ENCODE results near the gene PCLO. TPM values are rescaled to one million over a fixed set of nuclear protein-coding genes. Genes with fewer than 3 reads are reported as not detected.
"Not testable (repeated sequence)": the region's sequence is repeated elsewhere in the genome, so short reads cannot be mapped to it uniquely, and the experiment has no call there.

The PCLO gene
- total and polyA plus RNA-seq, 4 donors: 0.04 to 1.1 (median 0.48) TPM

DNA sequence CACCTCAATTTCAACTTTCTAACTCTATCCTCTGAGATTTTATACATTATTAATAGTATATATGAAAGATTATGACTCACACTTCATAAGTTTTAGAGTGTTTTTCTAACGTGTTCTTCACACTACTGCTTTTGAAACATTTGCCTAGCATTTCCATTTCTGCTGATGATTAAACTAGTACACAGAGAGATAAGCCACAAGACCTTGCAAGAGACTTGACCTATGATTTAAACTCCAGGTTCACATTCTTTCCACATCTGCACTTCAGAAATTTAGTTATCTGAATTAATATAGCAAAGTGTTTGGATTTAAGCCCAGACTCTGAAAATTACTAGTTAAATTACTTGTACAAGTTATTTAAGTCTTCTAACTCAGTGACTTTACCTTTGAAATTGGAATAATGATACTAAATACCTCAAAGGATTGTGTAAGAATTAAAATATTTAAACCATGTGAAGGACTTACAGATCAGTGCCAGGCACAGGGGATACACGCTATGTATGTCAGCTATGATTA, 66.6 kb downstream of the PCLO start:
- Histone ChIP-seq H3K4me3 (ENCODE audit: low read depth in 1 of 3, low read length in 3 of 3) (no peak overlapping the region), H3K4me1 (ENCODE audit: control insufficient read depth in 4 of 4, insufficient read depth in 4 of 4, low read length in 3 of 4) (no peaks in the 10 kb centered on the region), H3K36me3 (ENCODE audit: control insufficient read depth in 4 of 4, insufficient read depth in 3 of 4, low read depth in 1 of 4, low read length in 3 of 4) (no peaks in the 10 kb centered on the region), H3K9ac (ENCODE audit: low read depth in 1 of 2, low read length in 2 of 2) (no peak overlapping the region), H3K9me3 (ENCODE audit: control insufficient read depth in 4 of 4, low read length in 3 of 4) (no peaks in the 10 kb centered on the region), H3K27ac (ENCODE audit: low read depth in 1 of 2, low read length in 2 of 2) (no peak overlapping the region), H3K27me3 (ENCODE audit: control insufficient read depth in 4 of 4, insufficient read depth in 4 of 4, low read length in 3 of 4) (no peaks in the 10 kb centered on the region)
- TF ChIP-seq RAD21 (IDR thresholded peaks at IDR 0.05): no peak
- TF ChIP-seq, protein P1, sequence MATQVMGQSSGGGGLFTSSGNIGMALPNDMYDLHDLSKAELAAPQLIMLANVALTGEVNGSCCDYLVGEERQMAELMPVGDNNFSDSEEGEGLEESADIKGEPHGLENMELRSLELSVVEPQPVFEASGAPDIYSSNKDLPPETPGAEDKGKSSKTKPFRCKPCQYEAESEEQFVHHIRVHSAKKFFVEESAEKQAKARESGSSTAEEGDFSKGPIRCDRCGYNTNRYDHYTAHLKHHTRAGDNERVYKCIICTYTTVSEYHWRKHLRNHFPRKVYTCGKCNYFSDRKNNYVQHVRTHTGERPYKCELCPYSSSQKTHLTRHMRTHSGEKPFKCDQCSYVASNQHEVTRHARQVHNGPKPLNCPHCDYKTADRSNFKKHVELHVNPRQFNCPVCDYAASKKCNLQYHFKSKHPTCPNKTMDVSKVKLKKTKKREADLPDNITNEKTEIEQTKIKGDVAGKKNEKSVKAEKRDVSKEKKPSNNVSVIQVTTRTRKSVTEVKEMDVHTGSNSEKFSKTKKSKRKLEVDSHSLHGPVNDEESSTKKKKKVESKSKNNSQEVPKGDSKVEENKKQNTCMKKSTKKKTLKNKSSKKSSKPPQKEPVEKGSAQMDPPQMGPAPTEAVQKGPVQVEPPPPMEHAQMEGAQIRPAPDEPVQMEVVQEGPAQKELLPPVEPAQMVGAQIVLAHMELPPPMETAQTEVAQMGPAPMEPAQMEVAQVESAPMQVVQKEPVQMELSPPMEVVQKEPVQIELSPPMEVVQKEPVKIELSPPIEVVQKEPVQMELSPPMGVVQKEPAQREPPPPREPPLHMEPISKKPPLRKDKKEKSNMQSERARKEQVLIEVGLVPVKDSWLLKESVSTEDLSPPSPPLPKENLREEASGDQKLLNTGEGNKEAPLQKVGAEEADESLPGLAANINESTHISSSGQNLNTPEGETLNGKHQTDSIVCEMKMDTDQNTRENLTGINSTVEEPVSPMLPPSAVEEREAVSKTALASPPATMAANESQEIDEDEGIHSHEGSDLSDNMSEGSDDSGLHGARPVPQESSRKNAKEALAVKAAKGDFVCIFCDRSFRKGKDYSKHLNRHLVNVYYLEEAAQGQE (IDR thresholded peaks at IDR 0.05): no peak
- TF ChIP-seq SP1 (IDR thresholded peaks at IDR 0.05): no peak
- no peak for TF ChIP-seq HNF4G (IDR thresholded peaks at IDR 0.05)
- DNase-seq (ENCODE audit: low spot score): no peak
- WGBS: 67% methylated on average over 2 of the region's 2 CpGs

DNA sequence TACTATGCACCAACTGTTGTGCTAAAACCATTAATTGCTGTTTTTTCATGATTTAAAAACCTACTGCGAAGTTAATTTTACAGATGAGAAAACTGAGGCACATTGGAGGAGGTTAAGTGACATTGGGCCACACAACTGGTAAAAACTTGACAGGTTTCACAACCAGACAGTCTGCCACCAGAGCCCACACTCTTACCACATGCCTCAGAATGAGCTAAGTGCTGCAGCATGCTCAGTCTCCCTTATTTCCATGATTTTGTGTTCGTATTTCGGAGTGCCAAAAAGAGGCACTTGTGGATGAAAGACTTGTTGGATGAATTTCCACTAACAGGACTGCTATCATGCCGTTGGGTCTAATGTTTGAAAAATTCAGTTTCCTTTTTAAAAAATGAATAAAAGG, 77.4 kb downstream of the PCLO start:
- Histone ChIP-seq H3K9ac (ENCODE audit: low read depth in 1 of 2, low read length in 2 of 2) (no peak overlapping the region), H3K27ac (ENCODE audit: low read depth in 1 of 2, low read length in 2 of 2) (no peak overlapping the region), H3K27me3 (ENCODE audit: control insufficient read depth in 4 of 4, insufficient read depth in 4 of 4, low read length in 3 of 4) (no peaks in the 10 kb centered on the region), H3K4me3 (ENCODE audit: low read depth in 1 of 3, low read length in 3 of 3) (no peak overlapping the region), H3K4me1 (ENCODE audit: control insufficient read depth in 4 of 4, insufficient read depth in 4 of 4, low read length in 3 of 4) (no peaks in the 10 kb centered on the region), H3K36me3 (ENCODE audit: control insufficient read depth in 4 of 4, insufficient read depth in 3 of 4, low read depth in 1 of 4, low read length in 3 of 4) (no peaks in the 10 kb centered on the region), H3K9me3 (ENCODE audit: control insufficient read depth in 4 of 4, low read length in 3 of 4) (no peaks in the 10 kb centered on the region)
- WGBS: 91% methylated on average over 4 of the region's 4 CpGs
- no peak for TF ChIP-seq HNF4A (conservative IDR thresholded peaks at IDR 0.05)
- TF ChIP-seq RXRA (IDR thresholded peaks at IDR 0.05): no peak
- no peak for TF ChIP-seq FOXA2 (IDR thresholded peaks at IDR 0.05)
- TF ChIP-seq EGR1 (IDR thresholded peaks at IDR 0.05; ENCODE audit: low read depth in 2 of 2): no peak
- TF ChIP-seq NR2F2 (IDR thresholded peaks at IDR 0.05): no peak
- TF ChIP-seq, protein P2, sequence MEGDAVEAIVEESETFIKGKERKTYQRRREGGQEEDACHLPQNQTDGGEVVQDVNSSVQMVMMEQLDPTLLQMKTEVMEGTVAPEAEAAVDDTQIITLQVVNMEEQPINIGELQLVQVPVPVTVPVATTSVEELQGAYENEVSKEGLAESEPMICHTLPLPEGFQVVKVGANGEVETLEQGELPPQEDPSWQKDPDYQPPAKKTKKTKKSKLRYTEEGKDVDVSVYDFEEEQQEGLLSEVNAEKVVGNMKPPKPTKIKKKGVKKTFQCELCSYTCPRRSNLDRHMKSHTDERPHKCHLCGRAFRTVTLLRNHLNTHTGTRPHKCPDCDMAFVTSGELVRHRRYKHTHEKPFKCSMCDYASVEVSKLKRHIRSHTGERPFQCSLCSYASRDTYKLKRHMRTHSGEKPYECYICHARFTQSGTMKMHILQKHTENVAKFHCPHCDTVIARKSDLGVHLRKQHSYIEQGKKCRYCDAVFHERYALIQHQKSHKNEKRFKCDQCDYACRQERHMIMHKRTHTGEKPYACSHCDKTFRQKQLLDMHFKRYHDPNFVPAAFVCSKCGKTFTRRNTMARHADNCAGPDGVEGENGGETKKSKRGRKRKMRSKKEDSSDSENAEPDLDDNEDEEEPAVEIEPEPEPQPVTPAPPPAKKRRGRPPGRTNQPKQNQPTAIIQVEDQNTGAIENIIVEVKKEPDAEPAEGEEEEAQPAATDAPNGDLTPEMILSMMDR (IDR thresholded peaks at IDR 0.05; ENCODE audit: low read depth, low read length, missing input control): no peak
- no peak for TF ChIP-seq HNF4G (IDR thresholded peaks at IDR 0.05)
- TF ChIP-seq, protein P1 (IDR thresholded peaks at IDR 0.05): no peak
- no peak for TF ChIP-seq JUND (IDR thresholded peaks at IDR 0.05)
- no peak for TF ChIP-seq TAF1 (conservative IDR thresholded peaks at IDR 0.05)
- TF ChIP-seq YY1 (IDR thresholded peaks at IDR 0.05): no peak
- no peak for TF ChIP-seq RAD21 (IDR thresholded peaks at IDR 0.05)
- no peak for TF ChIP-seq GABPA (IDR thresholded peaks at IDR 0.05 in 1 of 2, conservative IDR thresholded peaks at IDR 0.05 in 1 of 2)
- TF ChIP-seq, protein P3, sequence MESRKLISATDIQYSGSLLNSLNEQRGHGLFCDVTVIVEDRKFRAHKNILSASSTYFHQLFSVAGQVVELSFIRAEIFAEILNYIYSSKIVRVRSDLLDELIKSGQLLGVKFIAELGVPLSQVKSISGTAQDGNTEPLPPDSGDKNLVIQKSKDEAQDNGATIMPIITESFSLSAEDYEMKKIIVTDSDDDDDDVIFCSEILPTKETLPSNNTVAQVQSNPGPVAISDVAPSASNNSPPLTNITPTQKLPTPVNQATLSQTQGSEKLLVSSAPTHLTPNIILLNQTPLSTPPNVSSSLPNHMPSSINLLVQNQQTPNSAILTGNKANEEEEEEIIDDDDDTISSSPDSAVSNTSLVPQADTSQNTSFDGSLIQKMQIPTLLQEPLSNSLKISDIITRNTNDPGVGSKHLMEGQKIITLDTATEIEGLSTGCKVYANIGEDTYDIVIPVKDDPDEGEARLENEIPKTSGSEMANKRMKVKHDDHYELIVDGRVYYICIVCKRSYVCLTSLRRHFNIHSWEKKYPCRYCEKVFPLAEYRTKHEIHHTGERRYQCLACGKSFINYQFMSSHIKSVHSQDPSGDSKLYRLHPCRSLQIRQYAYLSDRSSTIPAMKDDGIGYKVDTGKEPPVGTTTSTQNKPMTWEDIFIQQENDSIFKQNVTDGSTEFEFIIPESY (IDR thresholded peaks at IDR 0.05): no peak
- TF ChIP-seq, protein P4, sequence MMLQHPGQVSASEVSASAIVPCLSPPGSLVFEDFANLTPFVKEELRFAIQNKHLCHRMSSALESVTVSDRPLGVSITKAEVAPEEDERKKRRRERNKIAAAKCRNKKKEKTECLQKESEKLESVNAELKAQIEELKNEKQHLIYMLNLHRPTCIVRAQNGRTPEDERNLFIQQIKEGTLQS (IDR thresholded peaks at IDR 0.05): no peak
- no peak for TF ChIP-seq FOXA1 (IDR thresholded peaks at IDR 0.05)
- no peak for DNase-seq (ENCODE audit: low spot score)

DNA sequence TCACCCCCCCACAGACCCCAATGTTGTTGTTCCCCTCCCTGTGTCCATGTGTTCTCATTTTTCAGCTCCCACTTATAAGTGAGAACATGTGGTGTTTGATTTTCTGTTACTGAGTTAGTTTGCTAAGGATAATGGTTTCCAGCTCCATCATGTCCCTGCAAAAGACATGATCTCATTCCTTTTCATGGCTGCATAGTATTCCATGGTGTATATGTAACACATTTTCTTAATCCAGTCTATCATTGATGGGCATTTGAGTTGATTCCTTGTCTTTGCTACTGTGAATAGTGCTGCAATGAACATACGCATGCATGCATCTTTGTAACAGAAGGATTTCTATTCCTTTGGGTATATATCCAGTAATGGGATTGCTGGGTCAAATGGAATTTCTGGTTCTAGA, 82.8 kb downstream of the PCLO start:
- H3K36me3 ChIP-seq (ENCODE audit: control insufficient read depth in 4 of 4, insufficient read depth in 3 of 4, low read depth in 1 of 4, low read length in 3 of 4); H3K4me1 ChIP-seq (ENCODE audit: control insufficient read depth in 4 of 4, insufficient read depth in 4 of 4, low read length in 3 of 4); H3K9me3 ChIP-seq (ENCODE audit: control insufficient read depth in 4 of 4, low read length in 3 of 4); DNase-seq (ENCODE audit: low spot score); H3K9ac ChIP-seq (ENCODE audit: low read depth in 1 of 2, low read length in 2 of 2); H3K27me3 ChIP-seq (ENCODE audit: control insufficient read depth in 4 of 4, insufficient read depth in 4 of 4, low read length in 3 of 4); H3K27ac ChIP-seq (ENCODE audit: low read depth in 1 of 2, low read length in 2 of 2); H3K4me3 ChIP-seq (ENCODE audit: low read depth in 1 of 3, low read length in 3 of 3): not testable (repeated sequence)
- WGBS: 97% methylated on average over 1 of the region's 1 CpG

Measured in liver (tissue), 9 donors.